ENCODE results near the gene RING1.
"Not testable (repeated sequence)": the region's sequence is repeated elsewhere in the genome, so short reads cannot be mapped to it uniquely, and the experiment has no call there.

Gene RING1

GRCh38 chr6:33207552-33208090, 679 bp upstream of the RING1 start:
- DNase-seq, result peak; percentile 30

- no peak for DNase-seq
Measured at GRCh38 chr6:33209856-33210255, 1.6 kb downstream of the RING1 start.

- DNase-seq, result no peak
Measured at GRCh38 chr6:33211136-33211535, 2.8 kb downstream of the RING1 start.

- no peak for DNase-seq
Measured at GRCh38 chr6:33211666-33212422, 3.5 kb downstream of the RING1 start.

GRCh38 chr6:33212857-33213165, 4.5 kb downstream of the RING1 start:
- DNase-seq, result no peak

- DNase-seq, result peak; percentile 29
Measured at GRCh38 chr6:33213166-33213988, 5.1 kb downstream of the RING1 start.

- DNase-seq, result no peak
Measured at GRCh38 chr6:33213989-33214335, 5.7 kb downstream of the RING1 start.

GRCh38 chr6:33215271-33216116, 7.2 kb downstream of the RING1 start:
- DNase-seq, result no peak

- DNase-seq, result no peak
Measured at GRCh38 chr6:33216117-33216649, 7.9 kb downstream of the RING1 start.

GRCh38 chr6:33217246-33217645, 8.9 kb downstream of the RING1 start:
- no peak for DNase-seq

- DNase-seq, result no peak
Measured at GRCh38 chr6:33217681-33218080, 9.4 kb downstream of the RING1 start.

- DNase-seq, result not testable (repeated sequence)
Measured at GRCh38 chr6:33226503-33227120, 18.3 kb downstream of the RING1 start.

GRCh38 chr6:33235221-33235634, 26.9 kb downstream of the RING1 start:
- no peak for DNase-seq

- DNase-seq, result no peak
Measured at GRCh38 chr6:33236328-33236727, 28.0 kb downstream of the RING1 start.

- DNase-seq, result no peak
Measured at GRCh38 chr6:33236852-33237251, 28.6 kb downstream of the RING1 start.

- no peak for DNase-seq
Measured at GRCh38 chr6:33237741-33238140, 29.4 kb downstream of the RING1 start.

- DNase-seq, result no peak
Measured at GRCh38 chr6:33241968-33242367, 33.7 kb downstream of the RING1 start.

- DNase-seq, result peak; percentile 14
Measured at GRCh38 chr6:33243476-33243875, 35.2 kb downstream of the RING1 start.

GRCh38 chr6:33247977-33248642, 39.8 kb downstream of the RING1 start:
- DNase-seq, result peak; percentile 81

- DNase-seq, result peak; percentile 44
Measured at GRCh38 chr6:33248643-33248931, 40.3 kb downstream of the RING1 start.

GRCh38 chr6:33248932-33249731, 40.8 kb downstream of the RING1 start:
- peak; percentile 99 for DNase-seq
